Endothelial cell of umbilical vein (primary cell): ENCODE results near the gene CXXC4. TPM values are rescaled to one million over a fixed set of nuclear protein-coding genes. Genes with fewer than 3 reads are reported as not detected.

Source experiments
- BruUV-seq: library from RNA; stranded (reverse); fragments of 400-500 nt; replicated peaks from 2 replicates; lab custom pipeline; 2021; lab: Mats Ljungman, UMichigan
- CTCF ChIA-PET: fragments of 300-600, 350-600 bp; sonication (Branson Sonifier 250); formaldehyde crosslinking; loops from one replicate; lab custom pipeline; 2021; ENCODE audit warnings: antibody characterized with exemption, inconsistent platforms; lab: Charles Lee
- POLR2A ChIA-PET: fragments of 300-600, 350-600 bp; sonication (Branson Sonifier 250); formaldehyde crosslinking; loops from one replicate; lab custom pipeline; 2021; ENCODE audit warnings: antibody characterized with exemption, inconsistent platforms; lab: Charles Lee
- DNase-seq: peaks from one replicate; pipeline ENCODE4 v3.0.0-alpha.2; 2011; ENCODE audit warnings: low read depth, low spot score
- FAIRE-seq: peaks from 2 replicates; lab custom pipeline; 2011; peaks lifted over from hg19 to GRCh38; lab: Jason Lieb, UNC
- H2AFZ ChIP-seq: 2 replicates; pipeline ENCODE4 v1.6.0; 2012; ENCODE audit warnings: low read depth, low read length, control low read depth, inconsistent platforms
- H3K27ac ChIP-seq: 2 replicates; pipeline ENCODE4 v1.5.1; 2011; ENCODE audit warnings: low read depth, mild to moderate bottlenecking, control low read depth, low read length, moderate library complexity; ENCODE audit not compliant: insufficient read depth
- H3K27me3 ChIP-seq, 2 experiments: 2 replicates each; pipeline versions ENCODE4 v1.6.0 to v1.6.1; 2011; ENCODE audit warnings: low read length in 2 of 2, mixed read lengths in 1 of 2; ENCODE audit not compliant: control insufficient read depth in 2 of 2, insufficient read depth in 2 of 2
- H3K36me3 ChIP-seq, 2 experiments: 2 replicates in 1 of 2; 3 replicates in 1 of 2; pipeline ENCODE4 v1.5.1; 2011; ENCODE audit warnings: low read length in 2 of 2, mild to moderate bottlenecking in 1 of 2, moderate library complexity in 1 of 2; ENCODE audit not compliant: control insufficient read depth in 2 of 2, insufficient read depth in 2 of 2; ENCODE audit errors: extremely low read depth in 1 of 2
- H3K4me1 ChIP-seq: 3 replicates; pipeline ENCODE4 v1.5.1; 2011; ENCODE audit warnings: mild to moderate bottlenecking, low read length; ENCODE audit not compliant: control insufficient read depth, insufficient read depth; ENCODE audit errors: extremely low read depth
- H3K4me2 ChIP-seq: 2 replicates; pipeline ENCODE4 v1.6.1; 2011; ENCODE audit warnings: low read length, control low read depth, mixed read lengths; ENCODE audit not compliant: insufficient read depth
- H3K4me3 ChIP-seq, 3 experiments: fragments of 200-600 bp in 1 of 3; sonication (generic), shearing (Covaris generic) in 1 of 3; replicated peaks in 1 of 3; 2 replicates each; pipeline ENCODE4 v1.5.1; 2011 to 2016; ENCODE audit warnings: control low read depth in 3 of 3, low read length in 3 of 3, mild to moderate bottlenecking in 2 of 3, inconsistent platforms in 1 of 3, low read depth in 1 of 3, moderate library complexity in 1 of 3; ENCODE audit not compliant: insufficient read depth in 1 of 3
- H3K79me2 ChIP-seq: 2 replicates; pipeline ENCODE4 v1.6.0; 2012; ENCODE audit warnings: low read length, inconsistent platforms; ENCODE audit not compliant: control insufficient read depth, insufficient read depth
- H3K9ac ChIP-seq: replicated peaks from 2 replicates; pipeline ENCODE3; 2011; ENCODE audit warnings: low read length, control low read depth; ENCODE audit not compliant: insufficient read depth; ENCODE audit errors: extremely low read depth
- H3K9me1 ChIP-seq: replicated peaks from 3 replicates; pipeline ENCODE4 v1.6.0; 2011; ENCODE audit warnings: mild to moderate bottlenecking, low read length; ENCODE audit not compliant: control insufficient read depth, insufficient read depth; ENCODE audit errors: extremely low read depth
- H3K9me3 ChIP-seq: replicated peaks from 2 replicates; pipeline ENCODE4 v1.5.1; 2012; ENCODE audit warnings: low read length, inconsistent platforms; ENCODE audit not compliant: control insufficient read depth, insufficient read depth
- H4K20me1 ChIP-seq: replicated peaks from 2 replicates; pipeline ENCODE3; 2011; ENCODE audit warnings: mild to moderate bottlenecking, low read length; ENCODE audit not compliant: control insufficient read depth, insufficient read depth; ENCODE audit errors: extremely low read depth
- EZH2 ChIP-seq: IDR thresholded peaks from 2 replicates; pipeline ENCODE4 v1.6.1; 2012; ENCODE audit warnings: borderline replicate concordance, low read depth, mild to moderate bottlenecking, moderate library complexity, low read length, inconsistent platforms; ENCODE audit not compliant: severe bottlenecking
- FOS ChIP-seq: IDR thresholded peaks from 2 replicates; pipeline ENCODE4 v1.6.1; 2011; ENCODE audit warnings: mild to moderate bottlenecking, low read length, moderate library complexity, borderline replicate concordance; ENCODE audit not compliant: insufficient read depth
- GATA2 ChIP-seq: IDR thresholded peaks from 2 replicates; pipeline ENCODE4 v1.7.0; 2011; ENCODE audit warnings: low read depth, mild to moderate bottlenecking, moderate library complexity, mixed read lengths, low read length; ENCODE audit not compliant: insufficient read length, insufficient read depth
- JUN ChIP-seq: IDR thresholded peaks from 2 replicates; pipeline ENCODE4 v1.6.1; 2011; ENCODE audit warnings: borderline replicate concordance, low read depth; ENCODE audit not compliant: insufficient read length, insufficient read depth
- MAX ChIP-seq: IDR thresholded peaks from 2 replicates; pipeline ENCODE4 v1.6.1; 2011; ENCODE audit not compliant: insufficient read depth, insufficient read length
- MYC ChIP-seq: IDR thresholded peaks from one replicate; pipeline ENCODE4 v1.6.1; 2011; ENCODE audit warnings: mild to moderate bottlenecking, low read depth, low read length
- POLR2A ChIP-seq: IDR thresholded peaks from 2 replicates; pipeline ENCODE4 v1.6.1; 2012; ENCODE audit warnings: low read depth, mild to moderate bottlenecking, control low read depth, low read length
- POLR2AphosphoS5 ChIP-seq: IDR thresholded peaks from 2 replicates; pipeline ENCODE4 v1.6.1; 2012; ENCODE audit warnings: low read depth, mild to moderate bottlenecking, control low read depth, low read length, moderate library complexity; ENCODE audit not compliant: insufficient read depth
- dilution Hi-C: fragments of 300-500 bp; cut with MboI; formaldehyde crosslinking; loops from one replicate; pipeline ENCODE4 v1.15.0; 2019; ENCODE audit warnings: low sequenced_read_pairs; ENCODE audit not compliant: extremely low pct_ligation_motif_present
- intact Hi-C: fragments of 100-400 bp; cut with micrococcal nuclease; formaldehyde crosslinking; loops from one replicate; pipeline ENCODE4 v1.10.0; 2022
- polyA plus RNA-seq, 4 experiments: library from polyadenylated mRNA; depleted of rRNA in 3 of 4; stranded (reverse) in 3 of 4; unstranded in 1 of 4; fragments of >200 nt; gene quantifications; 2 replicates each; pipeline versions ENCODE4 v1.2.1 to v1.2.3, GENCODE V29; 2011 to 2012; ENCODE audit warnings: missing spikeins in 1 of 4
- total RNA-seq: library from RNA; stranded (reverse); gene quantifications from 2 replicates; pipeline ENCODE4 v1.2.3, GENCODE V29; 2021
- TF ChIP-seq, protein P1 (sequence below), 2 donors: IDR thresholded peaks; 1 replicate in 1 of 2; 2 replicates in 1 of 2; pipeline ENCODE4 v1.5.1; 2011; ENCODE audit warnings: low read length in 2 of 2, mild to moderate bottlenecking in 2 of 2, moderate library complexity in 2 of 2, control low read depth in 1 of 2, inconsistent platforms in 1 of 2, low read depth in 1 of 2; ENCODE audit not compliant: insufficient read depth in 1 of 2; ENCODE audit errors: extremely low read depth in 1 of 2

Gene CXXC4
- total and polyA plus RNA-seq, 2 donors (not counting 3 experiments of a cell fraction or from before 2014, with no cell fraction given) = not detected

DNA sequence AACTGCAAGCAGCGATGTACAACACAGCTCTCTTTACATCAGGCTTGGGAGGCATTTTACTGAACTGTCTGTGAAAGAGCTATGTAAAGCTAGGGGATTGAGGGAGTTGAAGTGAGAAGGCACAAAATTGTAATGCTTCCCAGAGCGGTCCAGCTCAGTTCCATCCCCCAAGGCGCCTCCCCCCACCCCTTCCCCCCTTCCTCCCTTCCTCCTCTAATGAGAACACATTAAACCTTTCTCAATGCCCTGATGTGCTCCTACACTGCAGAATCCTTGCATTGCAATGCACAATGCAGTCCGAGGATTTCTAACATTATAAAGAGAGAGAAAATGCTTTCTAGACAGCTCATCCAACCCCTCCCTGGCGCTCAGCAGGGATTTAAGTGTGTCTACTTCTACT is 73.9 kb downstream of the CXXC4 start:
- no peak for FAIRE-seq

More for the DNA sequence above, 73.9 kb downstream of the CXXC4 start:
- no peaks in the 10 kb centered on the region for H3K9me3 ChIP-seq
- no TSS peak for BruUV-seq
- TF ChIP-seq MAX = no peak
- TF ChIP-seq POLR2AphosphoS5 = no peak
- TF ChIP-seq MYC = no peak
- no peak for TF ChIP-seq POLR2A
- TF ChIP-seq GATA2 = no peak
- TF ChIP-seq, protein P1, sequence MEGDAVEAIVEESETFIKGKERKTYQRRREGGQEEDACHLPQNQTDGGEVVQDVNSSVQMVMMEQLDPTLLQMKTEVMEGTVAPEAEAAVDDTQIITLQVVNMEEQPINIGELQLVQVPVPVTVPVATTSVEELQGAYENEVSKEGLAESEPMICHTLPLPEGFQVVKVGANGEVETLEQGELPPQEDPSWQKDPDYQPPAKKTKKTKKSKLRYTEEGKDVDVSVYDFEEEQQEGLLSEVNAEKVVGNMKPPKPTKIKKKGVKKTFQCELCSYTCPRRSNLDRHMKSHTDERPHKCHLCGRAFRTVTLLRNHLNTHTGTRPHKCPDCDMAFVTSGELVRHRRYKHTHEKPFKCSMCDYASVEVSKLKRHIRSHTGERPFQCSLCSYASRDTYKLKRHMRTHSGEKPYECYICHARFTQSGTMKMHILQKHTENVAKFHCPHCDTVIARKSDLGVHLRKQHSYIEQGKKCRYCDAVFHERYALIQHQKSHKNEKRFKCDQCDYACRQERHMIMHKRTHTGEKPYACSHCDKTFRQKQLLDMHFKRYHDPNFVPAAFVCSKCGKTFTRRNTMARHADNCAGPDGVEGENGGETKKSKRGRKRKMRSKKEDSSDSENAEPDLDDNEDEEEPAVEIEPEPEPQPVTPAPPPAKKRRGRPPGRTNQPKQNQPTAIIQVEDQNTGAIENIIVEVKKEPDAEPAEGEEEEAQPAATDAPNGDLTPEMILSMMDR (IDR thresholded peaks at IDR 0.05; ENCODE audit: extremely low read depth in 1 of 2, insufficient read depth in 1 of 2, low read depth in 1 of 2, low read length in 2 of 2) = no peak
- no peak for TF ChIP-seq JUN
- TF ChIP-seq EZH2 = no peak
- no peak for TF ChIP-seq FOS
- ChIA-PET CTCF (no interaction called here), POLR2A (no interaction called here)
- no peaks in the 10 kb centered on the region for H4K20me1 ChIP-seq
- no peaks in the 10 kb centered on the region for H3K4me1 ChIP-seq
- intact Hi-C loops (no loop called here), dilution Hi-C loops (no loop called here)
- H3K9me1 ChIP-seq = no peaks in the 10 kb centered on the region
- no peaks in the 10 kb centered on the region for H3K36me3 ChIP-seq
- H3K27ac ChIP-seq = no peak overlapping the region
- no peak overlapping the region for H3K9ac ChIP-seq
- H2AFZ ChIP-seq = no peak overlapping the region
- no peak overlapping the region for H3K4me3 ChIP-seq
- H3K27me3 ChIP-seq = no peaks in the 10 kb centered on the region
- DNase-seq = no peak
- H3K4me2 ChIP-seq = no peak overlapping the region
- H3K79me2 ChIP-seq = no peaks in the 10 kb centered on the region
